HT-29 (cell line): Measurements from ENCODE around the gene NAA60. TPM values are rescaled to one million over a fixed set of nuclear protein-coding genes. Genes with fewer than 3 reads are reported as not detected.

Experiments used
- DNase-seq: peaks from one replicate; pipeline ENCODE4 v3.0.0-alpha.2; 2015; ENCODE audit warnings: low spot score
- total RNA-seq: library from RNA; depleted of rRNA; stranded (reverse); fragments of >200 nt; shearing (Covaris generic); gene quantifications from 2 replicates; pipeline ENCODE4 v1.2.3, GENCODE V29; 2014

NAA60 gene
- total RNA-seq, 1 experiment from 2014 or later: 19.4 TPM

DNA sequence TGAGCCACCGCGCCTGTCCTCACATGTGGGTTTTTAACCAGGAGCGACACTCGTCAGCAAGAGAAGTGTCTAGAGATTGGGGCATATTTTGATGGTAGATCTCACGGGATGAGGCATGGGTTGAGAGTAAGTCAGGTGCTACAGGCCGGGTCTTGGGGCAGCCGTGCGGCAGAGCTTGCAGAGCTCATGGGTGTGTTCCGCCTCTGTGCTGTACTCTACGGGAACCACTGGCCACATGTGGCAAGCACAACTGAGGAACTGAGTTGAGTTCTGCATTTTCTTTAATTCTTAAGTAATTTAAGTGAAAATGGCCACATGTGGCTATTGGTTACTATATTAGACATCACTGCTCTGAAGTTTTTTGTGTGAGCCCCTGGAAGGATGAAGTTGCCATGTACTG, 66.9 kb downstream of the NAA60 start:
- DNase-seq: no peak

GRCh38 chr16:3511286-3512180, 68.1 kb downstream of the NAA60 start:
- no peak for DNase-seq

DNA sequence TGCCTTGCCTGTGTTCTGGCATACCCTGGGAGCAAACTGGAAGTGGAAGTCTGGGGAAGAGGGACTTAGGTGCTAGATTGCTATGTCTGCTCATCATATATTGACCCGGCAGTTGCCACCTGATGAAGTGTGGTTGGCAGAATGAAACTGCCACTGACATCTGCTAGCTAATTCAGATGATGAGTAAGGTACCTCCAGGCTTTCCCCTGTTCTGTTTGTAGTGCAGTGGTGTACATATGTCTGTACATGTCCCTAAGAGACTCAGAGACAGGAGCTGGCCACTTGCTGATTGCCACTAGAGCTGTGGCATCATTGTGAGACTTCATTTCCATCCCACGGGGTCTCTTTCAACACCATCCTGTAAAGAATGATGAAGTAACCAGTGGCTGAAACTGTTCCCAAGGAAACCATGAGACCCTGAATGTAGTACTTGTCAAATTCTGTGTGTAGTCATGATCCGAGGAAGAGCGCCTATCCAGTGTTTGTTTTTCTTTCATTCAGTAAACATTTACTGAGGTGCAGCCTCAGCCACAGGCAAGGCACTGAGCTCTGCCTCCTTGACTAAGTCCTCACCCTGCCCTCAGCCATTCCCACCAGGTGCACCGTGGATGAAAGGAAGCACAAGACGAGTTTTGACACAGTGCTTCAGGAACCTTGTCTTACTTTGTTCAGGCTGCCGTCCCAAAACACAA, 70.6 kb downstream of the NAA60 start:
- DNase-seq: no peak

GRCh38 chr16:3514621-3515020, 71.1 kb downstream of the NAA60 start:
- DNase-seq: no peak

GRCh38 chr16:3515897-3516296, 72.4 kb downstream of the NAA60 start:
- DNase-seq: no peak

GRCh38 chr16:3518292-3518985, 75.0 kb downstream of the NAA60 start:
- no peak for DNase-seq

DNA sequence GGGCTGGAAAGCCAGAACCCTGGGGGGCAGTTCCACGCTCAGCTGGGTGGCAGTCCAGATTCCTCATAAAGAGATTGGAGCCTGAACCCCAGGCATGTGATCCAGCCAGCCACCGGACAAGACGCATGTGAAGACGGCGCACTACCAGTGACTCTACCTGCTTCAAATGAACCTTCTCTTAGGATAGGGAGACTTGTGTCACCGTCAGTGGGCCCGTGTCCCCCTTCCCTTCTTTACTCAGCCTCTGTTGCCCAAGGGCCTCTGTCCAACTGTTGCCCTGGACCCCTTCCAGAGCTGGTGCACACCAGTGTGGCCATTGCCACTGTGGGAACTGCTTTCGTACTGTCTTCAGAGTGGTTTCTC, 75.5 kb downstream of the NAA60 start:
- DNase-seq: no peak

DNA sequence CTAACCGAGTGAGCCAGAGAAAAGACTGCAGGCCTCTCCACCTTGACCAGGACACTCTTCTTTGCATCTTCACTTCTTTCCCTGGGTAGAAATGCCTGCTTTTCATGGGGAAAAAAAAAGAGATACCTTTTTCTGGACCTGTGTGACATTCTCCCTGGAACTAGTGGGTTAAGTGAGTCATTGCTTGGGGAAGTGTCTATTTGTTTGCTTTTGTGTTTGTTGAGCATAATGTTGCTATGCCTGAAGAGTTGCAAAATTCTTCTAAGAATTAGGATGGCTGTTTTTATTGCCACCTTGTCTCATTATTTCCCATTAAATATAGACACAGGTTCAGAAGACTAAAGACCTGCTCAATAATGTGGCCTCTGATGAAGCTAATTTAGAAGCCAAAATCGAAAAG, 76.1 kb downstream of the NAA60 start:
- no peak for DNase-seq

DNA sequence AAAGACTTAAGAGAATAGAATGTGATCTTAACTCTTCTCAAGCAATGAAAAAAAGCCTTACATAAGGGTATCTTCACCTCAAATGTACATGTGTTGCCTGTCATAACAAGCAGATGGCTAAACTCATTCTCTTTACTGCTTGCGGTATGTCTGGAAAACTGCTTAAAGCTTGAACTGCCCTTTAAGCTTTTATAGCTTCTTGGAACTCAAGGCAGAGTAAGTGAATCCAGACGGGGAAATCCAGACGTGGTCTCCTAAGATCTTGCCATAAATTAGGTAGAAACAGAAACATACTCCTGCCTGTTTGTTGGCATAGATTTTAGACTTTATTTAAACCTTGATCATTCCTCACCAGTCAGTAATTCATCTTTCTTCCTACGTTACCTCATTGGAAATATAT, 76.9 kb downstream of the NAA60 start:
- DNase-seq: no peak

GRCh38 chr16:3520841-3521240, 77.4 kb downstream of the NAA60 start:
- no peak for DNase-seq

DNA sequence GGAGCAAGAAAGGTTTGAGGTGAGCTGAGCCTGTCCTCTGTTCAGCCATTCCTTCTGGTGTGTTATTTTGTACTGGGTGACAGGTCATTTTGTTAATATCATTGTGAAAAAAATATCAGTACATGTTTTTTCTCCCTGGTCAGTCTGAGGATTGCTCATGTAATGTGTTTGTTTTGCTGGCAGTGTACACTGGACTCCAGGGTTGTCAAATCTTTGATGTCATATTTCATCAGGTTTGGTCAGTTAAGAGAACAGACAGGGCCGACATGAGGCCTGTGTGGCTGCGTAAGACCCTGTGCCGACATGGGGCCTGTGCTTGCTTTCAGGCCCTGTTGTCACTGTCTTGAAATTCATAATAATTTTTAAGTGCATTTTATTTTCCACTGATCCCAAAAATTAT, 79.8 kb downstream of the NAA60 start:
- DNase-seq: no peak

GRCh38 chr16:3525951-3526350, 82.5 kb downstream of the NAA60 start:
- DNase-seq: no peak

DNA sequence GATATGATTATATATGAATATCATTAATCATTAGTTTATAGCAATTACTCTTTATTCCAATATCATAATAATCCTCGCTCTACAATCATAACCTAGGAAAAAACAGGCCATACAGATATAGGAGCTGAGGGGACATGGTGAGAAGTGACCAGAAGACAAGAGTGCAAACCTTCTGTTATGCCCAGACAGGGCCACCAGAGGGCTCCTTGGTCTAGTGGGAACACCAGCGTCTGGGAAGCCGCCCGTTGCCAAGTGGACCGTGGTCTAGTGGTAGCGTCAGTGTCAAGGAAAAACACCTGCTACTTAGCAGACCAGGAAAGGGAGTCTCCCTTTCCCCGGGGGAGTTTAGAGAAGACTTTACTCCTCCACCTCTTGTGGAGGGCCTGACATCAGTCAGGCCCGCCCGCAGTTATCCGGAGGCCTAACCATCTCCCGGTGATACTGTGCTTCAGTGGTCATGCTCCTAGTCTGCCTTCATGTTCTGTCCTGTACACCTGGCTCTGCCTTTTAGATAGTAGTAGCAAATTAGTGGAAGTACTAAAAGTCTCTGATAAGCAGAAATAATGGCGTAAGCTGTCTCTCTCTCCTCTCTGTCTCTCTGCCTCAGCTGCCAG, 83.8 kb downstream of the NAA60 start:
- peak; percentile 79 for DNase-seq

DNA sequence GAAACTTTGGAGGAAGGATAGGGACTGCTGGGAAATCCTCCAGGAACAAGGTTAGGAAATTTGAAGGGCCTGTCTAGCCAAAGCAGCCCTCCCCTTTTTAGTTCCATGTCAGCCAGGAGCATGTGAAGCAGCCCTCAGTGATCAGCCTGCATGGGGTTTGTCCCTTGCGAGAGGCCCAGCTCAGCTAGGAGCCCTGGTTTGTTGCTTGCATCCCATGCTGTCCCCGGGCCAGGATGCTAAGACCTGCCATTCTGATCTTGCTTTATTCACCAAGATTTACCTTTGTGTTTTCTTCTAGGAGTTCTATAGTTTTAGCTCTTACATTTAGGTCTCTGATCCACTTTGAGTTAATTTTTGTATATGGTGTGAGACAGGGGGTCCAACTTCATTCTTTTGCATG, 84.9 kb downstream of the NAA60 start:
- DNase-seq: no peak

DNA sequence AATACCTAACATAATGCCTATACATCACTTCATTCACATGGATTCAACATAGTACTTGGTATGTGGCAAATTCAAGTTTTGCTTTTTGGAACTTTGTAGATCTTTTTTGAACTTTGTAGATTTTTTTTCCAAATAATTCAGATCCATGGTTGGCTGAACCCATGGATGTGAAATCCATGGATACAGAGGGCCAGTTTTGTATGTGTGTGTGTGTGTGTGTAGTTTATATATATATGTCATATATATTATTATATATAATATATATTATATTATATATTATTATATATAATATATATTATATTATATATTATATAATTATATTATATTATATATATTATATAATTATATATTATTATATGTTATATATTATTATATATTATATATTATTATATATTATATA, 85.7 kb downstream of the NAA60 start:
- DNase-seq: no peak

DNA sequence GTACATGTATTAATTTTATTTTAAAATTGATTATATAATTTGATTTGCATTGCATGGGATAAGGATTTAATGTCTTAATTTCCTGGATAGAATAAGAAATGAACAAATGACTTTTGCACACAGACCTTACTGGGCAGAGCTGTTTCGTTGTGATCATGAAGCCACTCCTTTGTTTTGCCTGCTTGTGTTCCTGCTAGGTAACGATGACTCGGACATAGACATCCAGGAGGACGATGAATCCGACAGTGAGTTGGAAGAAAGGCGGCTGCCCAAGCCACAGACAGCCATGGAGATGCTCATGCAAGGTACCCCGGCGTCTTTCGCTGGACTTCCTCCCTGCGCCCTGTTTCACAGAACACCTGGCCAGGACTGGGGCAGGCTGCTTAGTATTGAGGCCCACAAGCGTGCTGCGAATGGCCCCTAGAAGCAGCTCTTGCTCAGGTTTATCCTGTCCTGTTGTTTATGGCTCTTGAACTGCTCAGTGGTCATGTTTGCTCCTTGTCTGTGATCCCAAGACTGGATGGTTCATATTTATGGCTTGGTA, 87.0 kb downstream of the NAA60 start:
- DNase-seq: peak; percentile 32

- DNase-seq: no peak
Observed at GRCh38 chr16:3532741-3533140, 89.3 kb downstream of the NAA60 start.

GRCh38 chr16:3534126-3534525, 90.6 kb downstream of the NAA60 start:
- no peak for DNase-seq

GRCh38 chr16:3536271-3536731, 92.8 kb downstream of the NAA60 start:
- no peak for DNase-seq
